Ovary (tissue), 9 donors: ENCODE measurements around the gene MZT2B. TPM values are rescaled to one million over a fixed set of nuclear protein-coding genes. Genes with fewer than 3 reads are reported as not detected.
"Not testable (repeated sequence)": the region's sequence is repeated elsewhere in the genome, so short reads cannot be mapped to it uniquely, and the experiment has no call there.

Experiments used
- DNase-seq, 5 donors: peaks; one replicate each; pipeline ENCODE4 v3.0.0-alpha.2; 2019 to 2020
- H3K27ac ChIP-seq, 2 donors: fragments of 200-600 bp; one replicate each; pipeline versions ENCODE4 v1.5.1 to v1.8.0; 2019 to 2022
- H3K27me3 ChIP-seq: fragments of 200-600 bp; one replicate; pipeline ENCODE4 v1.8.0; 2022
- H3K36me3 ChIP-seq: fragments of 200-600 bp; sonication (generic); one replicate; pipeline ENCODE4 v1.5.1; 2019
- H3K4me1 ChIP-seq: one replicate; pipeline ENCODE4 v1.8.1; 2013; ENCODE audit warnings: mild to moderate bottlenecking, moderate library complexity; ENCODE audit not compliant: insufficient read depth
- H3K4me3 ChIP-seq: fragments of 200-600 bp; sonication (generic); one replicate; pipeline ENCODE4 v1.5.1; 2017
- H3K9me3 ChIP-seq, 2 donors: fragments of 200-600 bp in 1 of 2; sonication (generic) in 1 of 2; one replicate each; pipeline versions ENCODE4 v1.5.1 to v1.8.1; 2013 to 2019; ENCODE audit warnings: mild to moderate bottlenecking in 1 of 2, moderate library complexity in 1 of 2
- CTCF ChIP-seq, 3 donors: fragments of 450-650 bp in 2 of 3; fragments of 200-600 bp in 1 of 3; IDR thresholded peaks; one replicate each; pipeline versions ENCODE4 v1.5.1 to v1.8.0; 2016 to 2022; ENCODE audit warnings: antibody characterized with exemption in 3 of 3, mild to moderate bottlenecking in 1 of 3
- EP300 ChIP-seq: sonication (generic); formaldehyde crosslinking; IDR thresholded peaks from one replicate; pipeline ENCODE4 v1.6.1; 2017; ENCODE audit warnings: antibody characterized with exemption
- POLR2A ChIP-seq: fragments of 450-650 bp; IDR thresholded peaks from one replicate; pipeline ENCODE4 v1.6.1; 2017; ENCODE audit warnings: antibody characterized with exemption, mild to moderate bottlenecking, moderate library complexity
- WGBS, 3 donors: extraction: QIAGEN DNeasy Blood & Tissue Kit in 1 of 3; methylation state at CpG; one replicate each; pipeline versions ENCODE4 v1.1.5 to v1.1.7; 2013 to 2017; 5-methylcytosine and 5-hydroxymethylcytosine counted together
- intact Hi-C, 4 donors: fragments of 100-400 bp; cut with DNase I; formaldehyde crosslinking; loops; one replicate each; pipeline versions ENCODE4 v1.11.0 to v1.15.1; 2022 to 2023
- polyA plus RNA-seq, 2 donors: library from polyadenylated mRNA; stranded (reverse); fragments of 200-250 nt in 1 of 2; fragments of 350-450 nt in 1 of 2; fragmentation: Illumina TruSeq in 1 of 2; extraction: RNeasy Lipid Tissue Mini Kit (QIAGEN cat#74804) in 1 of 2; gene quantifications; one replicate each; pipeline ENCODE4 v1.2.3, GENCODE V29; 2013 to 2014
- total RNA-seq, 7 donors: library from RNA; depleted of rRNA in 2 of 7; stranded (reverse); fragments of >200 nt in 2 of 7; fragmentation: NEBNext Ultra II Directional in 3 of 7; extraction: Animal tissue kit (Norgen Biotek cat#: 25700) in 3 of 7; gene quantifications; one replicate each; pipeline versions ENCODE4 v1.1.0 to v1.2.4, GENCODE V29; 2016 to 2023
- donor health status: DM: no; HTN: no; CAD: no; lungs with moderate emphysema.
- donor health status: DM: no; HTN: no; CAD: no.
- donor health status: Bipolar disorder and iron deficiency.
- donor health status: DM: yes; HTN: yes; CAD: no.
- donor health status: DM: no; HTN: no; CAD: no.
- donor health status: DM: yes; HTN: yes; CAD: no.

MZT2B gene
- total and polyA plus RNA-seq, 9 donors: 5.4 to 365 (median 242) TPM

- Histone ChIP-seq H3K27me3 (no peaks in the 10 kb centered on the region), H3K4me3 (no peak overlapping the region), H3K4me1 (no peaks in the 10 kb centered on the region), H3K36me3 (no peaks in the 10 kb centered on the region), H3K9me3 (no peaks in the 10 kb centered on the region), H3K27ac (no peak overlapping the region)
- no peak for TF ChIP-seq EP300
- intact Hi-C loops: loop anchor here in 2 of 4 donors (10.0 kb wide), 1 partner anchor 184 kb away; no protein-coding TSS in a partner anchor
- peak in 1 of 5 donors; percentile 27 for DNase-seq
- 78 to 83% (median 79%) methylated on average over 23 of the region's 23 CpGs for WGBS, 3 donors
Observed at GRCh38 chr2:130150181-130151144, 31.6 kb upstream of the MZT2B start.

GRCh38 chr2:130151145-130151512 lies 30.9 kb upstream of the MZT2B start:
- peak in 2 of 5 donors; percentile 4 to 13 for DNase-seq
- H3K36me3 ChIP-seq, H3K4me3 ChIP-seq, H3K4me1 ChIP-seq, H3K27ac ChIP-seq, H3K27me3 ChIP-seq, H3K9me3 ChIP-seq: not testable (repeated sequence)
- intact Hi-C loops: loop anchor here in 2 of 4 donors (10.0 kb wide), 1 partner anchor 184 kb away; no protein-coding TSS in a partner anchor
- WGBS, 3 donors: 58% methylated on average over 5 of the region's 5 CpGs

GRCh38 chr2:130152136-130152815 lies 29.8 kb upstream of the MZT2B start:
- not testable (repeated sequence) for H3K27ac ChIP-seq, H3K4me3 ChIP-seq, H3K36me3 ChIP-seq, H3K9me3 ChIP-seq, H3K4me1 ChIP-seq, H3K27me3 ChIP-seq
- DNase-seq: peak in 1 of 5 donors; percentile 10
- intact Hi-C loops: loop anchor here in 2 of 4 donors (10.0 kb wide), 1 partner anchor 183 kb away; no protein-coding TSS in a partner anchor
- WGBS, 3 donors: 88 to 93% (median 91%) methylated on average over 27 of the region's 27 CpGs

- H3K27ac ChIP-seq: no peak overlapping the region
- no peak for TF ChIP-seq CTCF (IDR thresholded peaks at IDR 0.05)
- TF ChIP-seq POLR2A: no peak
- no peak for TF ChIP-seq EP300
- H3K9me3 ChIP-seq: no peaks in the 10 kb centered on the region
- intact Hi-C loops: loop anchor here in 2 of 4 donors (10.0 kb wide), 1 partner anchor 182 kb away; no protein-coding TSS in a partner anchor
- H3K4me3 ChIP-seq: no peak overlapping the region
- no peaks in the 10 kb centered on the region for H3K27me3 ChIP-seq
- DNase-seq: peak in 1 of 5 donors; percentile 27
- no peaks in the 10 kb centered on the region for H3K4me1 ChIP-seq
- WGBS, 3 donors: 90 to 91% (median 91%) methylated on average over 22 to 25 of the region's 25 CpGs
- H3K36me3 ChIP-seq: no peaks in the 10 kb centered on the region
Observed at GRCh38 chr2:130152816-130153595, 29.1 kb upstream of the MZT2B start.

GRCh38 chr2:130153721-130154422 lies 28.2 kb upstream of the MZT2B start:
- WGBS, 3 donors: 86 to 93% (median 88%) methylated on average over 19 to 22 of the region's 23 CpGs
- not testable (repeated sequence) for H3K27me3 ChIP-seq, H3K27ac ChIP-seq, H3K9me3 ChIP-seq, H3K36me3 ChIP-seq, H3K4me3 ChIP-seq, H3K4me1 ChIP-seq
- DNase-seq: peak in 1 of 5 donors; percentile 17
- intact Hi-C loops: loop anchor here in 2 of 4 donors (10.0 kb wide), 1 partner anchor 181 kb away; no protein-coding TSS in a partner anchor

- H3K9me3 ChIP-seq, H3K36me3 ChIP-seq, H3K4me3 ChIP-seq, H3K27me3 ChIP-seq, H3K27ac ChIP-seq, H3K4me1 ChIP-seq: not testable (repeated sequence)
- peak in 1 of 5 donors; percentile 23 for DNase-seq
- WGBS, 3 donors: 84 to 89% (median 88%) methylated on average over 7 to 8 of the region's 8 CpGs
- intact Hi-C loops: loop anchor here in 2 of 4 donors (10.0 kb wide), 1 partner anchor 180 kb away; no protein-coding TSS in a partner anchor
Observed at GRCh38 chr2:130154423-130154770, 27.7 kb upstream of the MZT2B start.
